Activated naive CD4-positive, alpha-beta T cell treated with anti-CD3 and anti-CD28 coated beads, Interleukin-2, amount 10 ng/mL, durations not matched to agents 7 days and 5 days (primary cell): ENCODE data around the gene RNF168.
A peak's percentile ranks its signal among the peaks of the same experiment; 100 is the strongest.
"Not testable (repeated sequence)": the region's sequence is repeated elsewhere in the genome, so short reads cannot be mapped to it uniquely, and the experiment has no call there.

ENCODE experiments used
- CTCF ChIA-PET: fragments of 350-600 bp; sonication (Branson Sonifier 250); formaldehyde crosslinking; loops from one replicate; lab custom pipeline; 2021; ENCODE audit warnings: antibody characterized with exemption; lab: Charles Lee
- DNase-seq: peaks from one replicate; pipeline ENCODE4 v3.0.0-alpha.2; 2020
- H3K27ac Mint-ChIP-seq: one replicate; pipeline ENCODE4 v1.8.0; 2021; ENCODE audit warnings: mild to moderate bottlenecking, moderate library complexity, mixed read lengths
- H3K27me3 Mint-ChIP-seq: one replicate; pipeline ENCODE4 v1.8.0; 2021; ENCODE audit warnings: mild to moderate bottlenecking, mixed read lengths
- H3K36me3 Mint-ChIP-seq: one replicate; pipeline ENCODE4 v1.8.0; 2021; ENCODE audit warnings: mixed read lengths
- H3K4me1 Mint-ChIP-seq: one replicate; pipeline ENCODE4 v1.8.0; 2021; ENCODE audit warnings: mixed read lengths
- H3K4me3 Mint-ChIP-seq: one replicate; pipeline ENCODE4 v1.8.0; 2021; ENCODE audit warnings: mild to moderate bottlenecking, moderate library complexity, mixed read lengths
- H3K9me3 Mint-ChIP-seq: one replicate; pipeline ENCODE4 v1.8.0; 2021; ENCODE audit warnings: mixed read lengths

RNF168 gene

DNA sequence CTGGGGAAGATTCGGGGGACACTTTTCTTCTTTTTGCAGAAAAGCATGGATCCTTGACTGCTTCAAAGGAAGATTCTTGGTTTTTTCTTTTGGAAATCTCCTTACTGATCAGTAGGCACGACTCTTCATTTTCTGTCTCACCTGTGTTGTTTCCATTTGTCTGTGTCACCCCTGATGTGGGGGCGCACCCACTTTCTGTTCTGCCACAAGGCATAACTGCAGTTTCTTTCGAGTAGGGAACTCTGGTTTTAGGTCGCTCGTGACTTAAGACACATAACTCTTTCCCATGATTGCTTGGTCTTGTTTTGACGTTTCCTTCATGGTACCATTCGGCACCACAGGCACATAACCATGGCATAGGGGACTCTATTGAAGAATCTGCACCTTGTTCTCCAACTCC, 31.3 kb downstream of the RNF168 start:
- no peaks in the 10 kb centered on the region for H3K9me3 Mint-ChIP-seq
- DNase-seq, result no peak
- no peak overlapping the region for H3K27ac Mint-ChIP-seq
- H3K4me3 Mint-ChIP-seq, result no peak overlapping the region
- H3K27me3 Mint-ChIP-seq, result no peaks in the 10 kb centered on the region
- H3K36me3 Mint-ChIP-seq, result peaks cover 50% of the 10 kb centered on the region
- H3K4me1 Mint-ChIP-seq, result peaks cover 14% of the 10 kb centered on the region
- CTCF ChIA-PET, result no interaction called here

GRCh38 chr3:196471551-196471950, 32.0 kb downstream of the RNF168 start:
- no peak for DNase-seq
- Mint-ChIP-seq H3K27ac (no peak overlapping the region), H3K36me3 (peaks cover 46% of the 10 kb centered on the region), H3K27me3 (no peaks in the 10 kb centered on the region), H3K9me3 (no peaks in the 10 kb centered on the region), H3K4me1 (peaks cover 14% of the 10 kb centered on the region), H3K4me3 (no peak overlapping the region)
- CTCF ChIA-PET, result no interaction called here

GRCh38 chr3:196470182-196470581, 33.4 kb downstream of the RNF168 start:
- H3K4me3 Mint-ChIP-seq, DNase-seq, CTCF ChIA-PET, H3K27me3 Mint-ChIP-seq, H3K9me3 Mint-ChIP-seq, H3K27ac Mint-ChIP-seq: not testable (repeated sequence)
- peaks cover 45% of the 10 kb centered on the region for H3K36me3 Mint-ChIP-seq
- peaks cover 14% of the 10 kb centered on the region for H3K4me1 Mint-ChIP-seq

DNA sequence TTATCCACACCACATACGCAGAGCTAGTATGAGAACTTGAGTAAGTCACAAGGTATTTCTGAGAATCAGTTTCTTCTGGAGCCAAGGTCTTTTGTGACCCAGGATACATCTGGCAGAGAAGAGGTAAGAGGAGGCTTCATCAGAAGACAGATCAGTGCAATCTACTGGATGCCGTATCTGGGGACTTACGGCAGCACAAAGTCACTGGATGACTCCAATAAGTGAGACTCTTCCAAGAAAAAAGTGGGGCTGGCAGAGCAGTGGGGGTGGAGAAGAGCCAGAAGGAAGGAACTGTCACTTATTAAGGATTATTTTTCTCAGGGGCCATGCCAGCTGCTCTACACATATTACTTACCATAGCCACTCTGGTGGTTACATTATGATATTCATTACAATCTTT, 39.8 kb downstream of the RNF168 start:
- H3K4me1 Mint-ChIP-seq, result peaks cover under 1% of the 10 kb centered on the region
- no peak overlapping the region for H3K4me3 Mint-ChIP-seq
- H3K27me3 Mint-ChIP-seq, result no peaks in the 10 kb centered on the region
- no peak for DNase-seq
- CTCF ChIA-PET, result interaction anchor here (0.6 kb wide), 1 partner anchor 146 kb away, joined by 3 read pairs; no protein-coding TSS in a partner anchor
- peaks cover 9% of the 10 kb centered on the region for H3K9me3 Mint-ChIP-seq
- no peak overlapping the region for H3K27ac Mint-ChIP-seq
- peaks cover 32% of the 10 kb centered on the region for H3K36me3 Mint-ChIP-seq

- DNase-seq, result no peak
- Mint-ChIP-seq H3K27me3 (no peaks in the 10 kb centered on the region), H3K4me3 (no peak overlapping the region), H3K36me3 (peaks cover 29% of the 10 kb centered on the region), H3K27ac (no peak overlapping the region), H3K4me1 (no peaks in the 10 kb centered on the region), H3K9me3 (peaks cover 9% of the 10 kb centered on the region)
- CTCF ChIA-PET, result no interaction called here
These were observed 40.2 kb downstream of the RNF168 start for GRCh38 chr3:196463478-196463756.

GRCh38 chr3:196462680-196463477, 40.7 kb downstream of the RNF168 start:
- H3K4me1 Mint-ChIP-seq, DNase-seq, CTCF ChIA-PET, H3K4me3 Mint-ChIP-seq, H3K9me3 Mint-ChIP-seq, H3K27ac Mint-ChIP-seq, H3K27me3 Mint-ChIP-seq: not testable (repeated sequence)
- peaks cover 25% of the 10 kb centered on the region for H3K36me3 Mint-ChIP-seq

- H3K4me1 Mint-ChIP-seq, result peaks cover 2% of the 10 kb centered on the region
- peaks cover 7% of the 10 kb centered on the region for H3K36me3 Mint-ChIP-seq
- H3K9me3 Mint-ChIP-seq, result peaks cover 5% of the 10 kb centered on the region
- no peak for DNase-seq
- CTCF ChIA-PET, result no interaction called here
- H3K27ac Mint-ChIP-seq, result no peak overlapping the region
- H3K4me3 Mint-ChIP-seq, result no peak overlapping the region
- H3K27me3 Mint-ChIP-seq, result no peaks in the 10 kb centered on the region
These were observed 45.5 kb downstream of the RNF168 start for GRCh38 chr3:196458063-196458462.

DNA sequence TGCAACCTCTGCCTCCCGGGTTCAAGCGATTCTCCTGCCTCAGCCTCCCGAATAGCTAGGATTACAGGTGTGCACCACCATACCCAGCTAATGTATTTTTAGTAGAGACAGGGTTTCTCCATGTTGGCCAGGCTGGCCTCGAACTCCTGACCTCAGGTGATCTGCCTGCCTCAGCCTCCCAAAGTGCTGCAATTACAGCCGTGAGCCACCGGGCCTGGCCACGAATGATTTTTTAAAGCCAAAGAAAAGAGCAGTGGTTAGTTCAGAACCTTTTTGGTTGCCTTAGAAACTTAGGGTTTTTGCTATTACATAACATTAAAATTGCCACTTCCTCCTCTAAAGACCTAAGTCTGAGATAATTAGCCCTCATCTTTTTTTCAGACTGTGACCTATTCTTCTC, 46.1 kb downstream of the RNF168 start:
- H3K9me3 Mint-ChIP-seq, H3K4me1 Mint-ChIP-seq, H3K4me3 Mint-ChIP-seq, DNase-seq, H3K27me3 Mint-ChIP-seq, H3K36me3 Mint-ChIP-seq, CTCF ChIA-PET, H3K27ac Mint-ChIP-seq: not testable (repeated sequence)

GRCh38 chr3:196454935-196455334, 48.6 kb downstream of the RNF168 start:
- no peak for DNase-seq
- Mint-ChIP-seq H3K4me3 (no peak overlapping the region), H3K4me1 (peaks cover 2% of the 10 kb centered on the region), H3K27me3 (no peaks in the 10 kb centered on the region), H3K36me3 (no peaks in the 10 kb centered on the region), H3K9me3 (no peaks in the 10 kb centered on the region), H3K27ac (no peak overlapping the region)
- CTCF ChIA-PET, result no interaction called here

DNA sequence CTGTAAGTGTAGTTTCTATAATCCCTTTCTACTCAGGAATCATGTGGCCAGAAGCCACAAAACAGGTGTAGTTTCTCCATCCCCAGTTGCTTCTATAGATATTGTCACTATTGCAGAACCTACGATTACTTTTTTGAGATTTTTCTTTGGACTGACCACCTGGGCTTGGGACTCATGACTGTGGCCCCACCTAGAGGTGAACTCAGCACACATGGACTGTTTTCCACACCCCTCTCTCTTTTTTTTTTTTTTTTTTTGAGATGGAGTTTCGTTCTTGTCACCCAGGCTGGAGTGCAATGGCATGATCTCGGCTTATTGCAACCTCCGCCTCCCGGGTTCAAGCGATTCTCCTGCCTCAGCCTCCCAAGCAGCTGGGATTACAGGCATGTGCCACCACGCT, 58.2 kb downstream of the RNF168 start:
- H3K4me3 Mint-ChIP-seq, H3K36me3 Mint-ChIP-seq, CTCF ChIA-PET, H3K27ac Mint-ChIP-seq, DNase-seq, H3K27me3 Mint-ChIP-seq, H3K9me3 Mint-ChIP-seq: not testable (repeated sequence)
- H3K4me1 Mint-ChIP-seq, result peaks cover 11% of the 10 kb centered on the region

GRCh38 chr3:196444500-196444894, 59.1 kb downstream of the RNF168 start:
- Mint-ChIP-seq H3K4me3 (no peak overlapping the region), H3K27ac (no peak overlapping the region), H3K27me3 (no peaks in the 10 kb centered on the region), H3K4me1 (peaks cover 11% of the 10 kb centered on the region), H3K36me3 (no peaks in the 10 kb centered on the region), H3K9me3 (no peaks in the 10 kb centered on the region)
- no peak for DNase-seq
- CTCF ChIA-PET, result no interaction called here

DNA sequence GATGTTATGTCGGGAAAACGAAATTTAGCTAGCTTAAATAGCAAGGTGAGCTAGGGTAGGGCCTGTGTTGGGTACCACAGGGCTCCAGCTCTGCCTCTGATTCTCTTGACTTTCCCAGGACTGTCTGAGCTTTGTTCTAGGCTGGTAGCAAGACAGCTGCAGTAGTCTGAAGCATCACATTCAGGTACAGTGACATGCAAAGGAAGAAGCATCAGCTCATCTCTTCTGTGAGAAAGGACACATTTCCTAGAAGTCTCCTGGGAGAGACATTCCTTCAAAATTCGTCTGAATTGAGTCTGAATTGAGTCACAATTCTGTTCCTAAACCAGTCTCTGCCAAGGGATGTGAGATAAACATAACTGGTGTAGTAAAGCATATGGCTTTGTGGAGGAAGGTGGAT, 62.9 kb downstream of the RNF168 start:
- CTCF ChIA-PET, result no interaction called here
- no peak for DNase-seq
- Mint-ChIP-seq H3K27me3 (peaks cover 5% of the 10 kb centered on the region), H3K27ac (no peak overlapping the region), H3K9me3 (no peaks in the 10 kb centered on the region), H3K4me3 (no peak overlapping the region), H3K4me1 (peaks cover 11% of the 10 kb centered on the region), H3K36me3 (no peaks in the 10 kb centered on the region)

DNA sequence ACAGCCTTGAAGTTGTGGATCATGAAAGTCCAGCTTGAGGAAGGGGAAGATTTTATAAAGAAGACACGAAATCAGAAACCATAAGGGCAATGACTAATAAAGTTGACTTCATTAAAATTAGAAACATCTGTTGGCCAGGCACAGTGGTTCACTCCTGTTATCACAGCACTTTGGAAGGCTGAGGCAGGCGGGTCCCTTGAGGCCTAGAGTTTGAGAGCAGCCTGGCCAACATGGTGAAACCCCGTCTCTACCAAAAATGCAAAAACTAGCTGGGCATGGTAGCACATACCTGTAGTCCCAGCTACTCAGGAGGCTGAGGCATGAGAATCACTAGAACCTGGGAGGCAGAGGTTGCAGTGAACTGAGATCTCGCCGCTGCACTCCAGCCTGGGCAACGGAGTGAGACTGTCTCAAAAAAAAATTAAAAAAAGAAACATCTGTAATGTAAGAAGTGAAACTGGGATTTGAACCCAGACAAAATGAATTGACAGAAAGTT, 63.5 kb downstream of the RNF168 start:
- H3K27me3 Mint-ChIP-seq, result peaks cover 6% of the 10 kb centered on the region
- no peak for DNase-seq
- H3K4me3 Mint-ChIP-seq, result no peak overlapping the region
- peaks cover 8% of the 10 kb centered on the region for H3K4me1 Mint-ChIP-seq
- H3K9me3 Mint-ChIP-seq, result no peaks in the 10 kb centered on the region
- CTCF ChIA-PET, result no interaction called here
- H3K36me3 Mint-ChIP-seq, result no peaks in the 10 kb centered on the region
- H3K27ac Mint-ChIP-seq, result no peak overlapping the region

DNA sequence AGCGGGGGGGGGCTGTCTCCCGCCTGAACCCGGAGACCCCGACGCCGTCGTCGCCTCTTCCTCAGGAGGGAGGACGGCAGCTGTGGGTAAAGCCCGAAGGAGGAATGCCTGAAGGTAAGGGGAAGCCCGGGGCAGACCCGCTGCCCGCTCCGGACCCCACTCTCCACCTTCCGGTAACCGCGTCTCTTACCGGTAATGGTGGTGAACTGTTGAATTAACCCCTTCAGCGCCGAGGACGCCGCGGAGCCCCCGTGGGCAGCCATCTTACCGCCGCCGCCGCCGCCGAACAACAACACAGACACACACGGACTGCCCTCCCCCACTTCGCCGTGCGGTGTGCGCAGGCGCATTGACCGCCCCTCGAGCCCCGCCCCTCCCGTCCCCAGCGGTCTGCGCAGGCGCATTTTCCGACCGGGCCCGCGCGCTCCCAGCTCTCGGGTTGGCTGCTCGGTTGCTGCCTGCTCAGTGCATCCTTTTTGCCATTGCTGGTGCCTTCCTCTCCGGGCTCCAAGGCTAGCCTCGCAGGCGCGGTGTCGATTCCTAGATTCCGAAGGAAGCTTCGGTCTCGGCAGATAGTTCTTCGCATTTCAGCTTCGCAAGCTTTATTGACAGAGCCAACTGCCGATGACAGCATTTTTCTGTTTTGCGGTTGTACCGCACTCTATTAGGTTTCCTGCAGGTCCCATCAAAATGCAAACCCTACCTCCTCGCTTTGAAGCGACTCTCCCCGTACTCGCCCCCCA, 71.3 kb downstream of the RNF168 start, which contains the start of gene UBXN7:
UBXN7 (minus strand) TSS at position 291 of the 743 bp plus-strand sequence; CDS start at position 263, 28 bp downstream.
- H3K27me3 Mint-ChIP-seq, result peaks cover 6% of the 10 kb centered on the region
- CTCF ChIA-PET, result interaction anchor here (1.7 kb wide), 1 partner anchor 90 kb away, joined by 5 read pairs; no protein-coding TSS in a partner anchor
- peak within 1 kb of the TSS; percentile 78 for H3K27ac Mint-ChIP-seq
- DNase-seq, result peak; percentile 96
- H3K4me1 Mint-ChIP-seq, result peaks cover 22% of the 10 kb centered on the region
- peaks cover 10% of the 10 kb centered on the region for H3K36me3 Mint-ChIP-seq
- H3K9me3 Mint-ChIP-seq, result no peaks in the 10 kb centered on the region
- H3K4me3 Mint-ChIP-seq, result peak within 1 kb of the TSS; percentile 71
